ENCODE data around the gene TEX29. TPM values are rescaled to one million over a fixed set of nuclear protein-coding genes. Genes with fewer than 3 reads are reported as not detected.

TEX29 gene
- total RNA-seq, 1 donor from 2014 or later, result not detected

- no peak overlapping the region for H3K4me3 Mint-ChIP-seq
- peaks cover 9% of the 10 kb centered on the region for H3K27me3 Mint-ChIP-seq (ENCODE audit: insufficient read depth, low read depth)
- Histone ChIP-seq H3K36me3 (no peaks in the 10 kb centered on the region), H3K27me3 (no peaks in the 10 kb centered on the region), H3K79me2 (ENCODE audit: low read depth) (no peaks in the 10 kb centered on the region), H2AFZ (replicated peaks) (no peak overlapping the region), H4K20me1 (ENCODE audit: low read depth) (no peaks in the 10 kb centered on the region), H3K9ac (no peak overlapping the region), H3K4me3 (no peak overlapping the region), H3K9me3 (ENCODE audit: low read depth) (no peaks in the 10 kb centered on the region), H3K4me1 (no peaks in the 10 kb centered on the region), H3F3A (ENCODE audit: low read depth) (no peaks in the 10 kb centered on the region), H3K4me2 (no peak overlapping the region), H3K27ac (no peak overlapping the region)
- peaks cover 8% of the 10 kb centered on the region for H3K4me1 Mint-ChIP-seq
- no peaks in the 10 kb centered on the region for H3K36me3 Mint-ChIP-seq
- H3K9me3 Mint-ChIP-seq, result peaks cover 2% of the 10 kb centered on the region
- no peak for DNase-seq (ENCODE audit: low spot score)
- TF ChIP-seq, protein P1, sequence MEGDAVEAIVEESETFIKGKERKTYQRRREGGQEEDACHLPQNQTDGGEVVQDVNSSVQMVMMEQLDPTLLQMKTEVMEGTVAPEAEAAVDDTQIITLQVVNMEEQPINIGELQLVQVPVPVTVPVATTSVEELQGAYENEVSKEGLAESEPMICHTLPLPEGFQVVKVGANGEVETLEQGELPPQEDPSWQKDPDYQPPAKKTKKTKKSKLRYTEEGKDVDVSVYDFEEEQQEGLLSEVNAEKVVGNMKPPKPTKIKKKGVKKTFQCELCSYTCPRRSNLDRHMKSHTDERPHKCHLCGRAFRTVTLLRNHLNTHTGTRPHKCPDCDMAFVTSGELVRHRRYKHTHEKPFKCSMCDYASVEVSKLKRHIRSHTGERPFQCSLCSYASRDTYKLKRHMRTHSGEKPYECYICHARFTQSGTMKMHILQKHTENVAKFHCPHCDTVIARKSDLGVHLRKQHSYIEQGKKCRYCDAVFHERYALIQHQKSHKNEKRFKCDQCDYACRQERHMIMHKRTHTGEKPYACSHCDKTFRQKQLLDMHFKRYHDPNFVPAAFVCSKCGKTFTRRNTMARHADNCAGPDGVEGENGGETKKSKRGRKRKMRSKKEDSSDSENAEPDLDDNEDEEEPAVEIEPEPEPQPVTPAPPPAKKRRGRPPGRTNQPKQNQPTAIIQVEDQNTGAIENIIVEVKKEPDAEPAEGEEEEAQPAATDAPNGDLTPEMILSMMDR (IDR thresholded peaks at IDR 0.05), result no peak
- TF ChIP-seq EZH2phosphoT487 (IDR thresholded peaks at IDR 0.05) (no peak), EZH2 (IDR thresholded peaks at IDR 0.05) (no peak)
- peak overlapping the region; percentile 69 for H3K27ac Mint-ChIP-seq
These were observed 70.3 kb downstream of the TEX29 start for GRCh38 chr13:111390522-111391270.

GRCh38 chr13:111392486-111392885 lies 72.0 kb downstream of the TEX29 start:
- Histone ChIP-seq H3K4me3 (no peak overlapping the region), H3F3A (ENCODE audit: low read depth) (no peaks in the 10 kb centered on the region), H3K27me3 (no peaks in the 10 kb centered on the region), H3K27ac (no peak overlapping the region), H3K4me2 (no peak overlapping the region), H3K9me3 (ENCODE audit: low read depth) (no peaks in the 10 kb centered on the region), H3K79me2 (ENCODE audit: low read depth) (no peaks in the 10 kb centered on the region), H4K20me1 (ENCODE audit: low read depth) (no peaks in the 10 kb centered on the region), H3K36me3 (no peaks in the 10 kb centered on the region), H2AFZ (replicated peaks) (no peak overlapping the region), H3K4me1 (no peaks in the 10 kb centered on the region), H3K9ac (no peak overlapping the region)
- no peak for DNase-seq (ENCODE audit: low spot score)
- Mint-ChIP-seq H3K9me3 (peaks cover 2% of the 10 kb centered on the region), H3K27ac (no peak overlapping the region), H3K4me1 (peaks cover 8% of the 10 kb centered on the region), H3K36me3 (no peaks in the 10 kb centered on the region), H3K27me3 (ENCODE audit: insufficient read depth, low read depth) (peaks cover 9% of the 10 kb centered on the region), H3K4me3 (no peak overlapping the region)
- no peak for TF ChIP-seq EZH2phosphoT487 (IDR thresholded peaks at IDR 0.05)
- TF ChIP-seq, protein P1 (IDR thresholded peaks at IDR 0.05), result no peak
- no peak for TF ChIP-seq EZH2 (IDR thresholded peaks at IDR 0.05)

GRCh38 chr13:111393221-111393790 lies 72.9 kb downstream of the TEX29 start:
- Histone ChIP-seq H3K4me2 (no peak overlapping the region), H3K36me3 (no peaks in the 10 kb centered on the region), H3K27me3 (no peaks in the 10 kb centered on the region), H3K9ac (no peak overlapping the region), H3F3A (ENCODE audit: low read depth) (no peaks in the 10 kb centered on the region), H3K9me3 (ENCODE audit: low read depth) (no peaks in the 10 kb centered on the region), H3K27ac (no peak overlapping the region), H4K20me1 (ENCODE audit: low read depth) (no peaks in the 10 kb centered on the region), H3K79me2 (ENCODE audit: low read depth) (no peaks in the 10 kb centered on the region), H3K4me1 (no peaks in the 10 kb centered on the region), H2AFZ (replicated peaks) (no peak overlapping the region), H3K4me3 (no peak overlapping the region)
- H3K4me1 Mint-ChIP-seq, result peaks cover 9% of the 10 kb centered on the region
- H3K9me3 Mint-ChIP-seq, result peaks cover 2% of the 10 kb centered on the region
- peak overlapping the region; percentile 25 for H3K27ac Mint-ChIP-seq
- no peaks in the 10 kb centered on the region for H3K36me3 Mint-ChIP-seq
- H3K4me3 Mint-ChIP-seq, result no peak overlapping the region
- DNase-seq (ENCODE audit: low spot score), result no peak
- peaks cover 10% of the 10 kb centered on the region for H3K27me3 Mint-ChIP-seq (ENCODE audit: insufficient read depth, low read depth)
- no peak for TF ChIP-seq EZH2 (IDR thresholded peaks at IDR 0.05)
- TF ChIP-seq, protein P1 (IDR thresholded peaks at IDR 0.05), result no peak
- TF ChIP-seq EZH2phosphoT487 (IDR thresholded peaks at IDR 0.05), result no peak

Other genes with a start within 250 kb of the TEX29 start
- 58.9 and 64.6 TPM in 2 replicates for gene ARHGEF7, start 205.3 kb upstream of the TEX29 start, total RNA-seq (ENCODE audit: low replicate concordance)